WTC11 (cell line): Measurements from ENCODE around the gene DCAF17. TPM values are rescaled to one million over a fixed set of nuclear protein-coding genes. Genes with fewer than 3 reads are reported as not detected.

Experiments
- ATAC-seq: fragments of 200-7000 bp; cut with Tn5 transposase; 2 replicates; pipeline ENCODE4 v1.10.0; 2021; ENCODE audit warnings: mild to moderate bottlenecking, moderate library complexity
- CTCF ChIA-PET: fragments of 300-600 bp; sonication (Branson Sonifier 250); formaldehyde crosslinking; loops from one replicate; lab custom pipeline; 2021; ENCODE audit warnings: antibody characterized with exemption; lab: Charles Lee
- POLR2A ChIA-PET: fragments of 350-600 bp; sonication (Branson Sonifier 250); formaldehyde crosslinking; loops from one replicate; lab custom pipeline; 2021; ENCODE audit warnings: antibody characterized with exemption; lab: Charles Lee
- DNase-seq: peaks from one replicate; pipeline ENCODE4 v3.0.0; 2021; ENCODE audit warnings: low spot score
- H3K27ac Mint-ChIP-seq: 2 replicates; pipeline ENCODE4 v1.8.0; 2021; ENCODE audit warnings: mixed read lengths
- H3K27me3 Mint-ChIP-seq: 2 replicates; pipeline ENCODE4 v1.8.0; 2021; ENCODE audit warnings: low read depth, mild to moderate bottlenecking, moderate library complexity, mixed read lengths
- H3K36me3 Mint-ChIP-seq: 2 replicates; pipeline ENCODE4 v1.8.0; 2021; ENCODE audit warnings: mixed read lengths
- H3K4me1 Mint-ChIP-seq: 2 replicates; pipeline ENCODE4 v1.8.0; 2022; ENCODE audit warnings: mixed read lengths
- H3K4me3 Mint-ChIP-seq: 2 replicates; pipeline ENCODE4 v1.8.0; 2021; ENCODE audit warnings: mild to moderate bottlenecking, moderate library complexity, mixed read lengths
- H3K9me3 Mint-ChIP-seq: 2 replicates; pipeline ENCODE4 v1.8.0; 2021; ENCODE audit warnings: mixed read lengths
- AFF4 ChIP-seq: sonication (generic); formaldehyde crosslinking; IDR thresholded peaks from 2 replicates; pipeline ENCODE4 v1.8.1; 2023; ENCODE audit warnings: mild to moderate bottlenecking, missing genetic modification reagents, borderline replicate concordance
- ATF1 ChIP-seq: sonication (generic); formaldehyde crosslinking; IDR thresholded peaks from 2 replicates; pipeline ENCODE4 v1.8.1; 2023; ENCODE audit warnings: mild to moderate bottlenecking, moderate library complexity, missing genetic modification reagents
- ESRRA ChIP-seq: sonication (generic); formaldehyde crosslinking; IDR thresholded peaks from 2 replicates; pipeline ENCODE4 v1.8.1; 2022; ENCODE audit warnings: mild to moderate bottlenecking, missing genetic modification reagents, borderline replicate concordance
- FOXP4 ChIP-seq: sonication (generic); formaldehyde crosslinking; IDR thresholded peaks from 2 replicates; pipeline ENCODE4 v1.8.0; 2022; ENCODE audit warnings: mild to moderate bottlenecking, missing genetic modification reagents
- NFE2L1 ChIP-seq: sonication (generic); formaldehyde crosslinking; IDR thresholded peaks from 2 replicates; pipeline ENCODE4 v1.8.1; 2023; ENCODE audit warnings: missing genetic modification reagents
- NR2C2 ChIP-seq: sonication (generic); formaldehyde crosslinking; IDR thresholded peaks from 2 replicates; pipeline ENCODE4 v1.8.0; 2022; ENCODE audit warnings: mild to moderate bottlenecking, missing genetic modification reagents
- RELA ChIP-seq: sonication (generic); formaldehyde crosslinking; IDR thresholded peaks from 2 replicates; pipeline ENCODE4 v1.8.1; 2022; ENCODE audit warnings: missing genetic modification reagents, mild to moderate bottlenecking, borderline replicate concordance
- STAT6 ChIP-seq: sonication (generic); formaldehyde crosslinking; conservative IDR thresholded peaks from 2 replicates; pipeline ENCODE4 v1.8.1; 2023; ENCODE audit warnings: mild to moderate bottlenecking, low read depth, missing genetic modification reagents, moderate library complexity
- TEAD1 ChIP-seq: sonication (generic); formaldehyde crosslinking; IDR thresholded peaks from 2 replicates; pipeline ENCODE4 v1.8.0; 2022; ENCODE audit warnings: mild to moderate bottlenecking, missing genetic modification reagents
- TEAD4 ChIP-seq: sonication (generic); formaldehyde crosslinking; IDR thresholded peaks from 2 replicates; pipeline ENCODE4 v1.8.0; 2022; ENCODE audit warnings: mild to moderate bottlenecking, missing genetic modification reagents
- ZMAT4 ChIP-seq: fragments of 250-450 bp; sonication (Bioruptor Pico); IDR thresholded peaks from 2 replicates; pipeline ENCODE4 v1.9.0; 2021; ENCODE audit warnings: mild to moderate bottlenecking
- total RNA-seq: library from RNA; stranded (reverse); gene quantifications from 3 replicates; pipeline ENCODE4 v1.2.3, GENCODE V29; 2021

The DCAF17 gene
- total RNA-seq, 1 experiment from 2014 or later = 27.2 TPM

GRCh38 chr2:171522052-171522787 is 88.2 kb downstream of the DCAF17 start, which contains the start of gene CYBRD1 (continued):
- no peak for TF ChIP-seq AFF4 (CRISPR knock-in tag)
- TF ChIP-seq NFE2L1 = no peak
- no peak for TF ChIP-seq ESRRA (CRISPR knock-in tag)
- TF ChIP-seq ATF1 = no peak

- POLR2A ChIA-PET = interaction anchor here (1.0 to 1.5 kb wide), 2 partner anchors 11 to 33 kb away, joined by 3 to 4 read pairs; no protein-coding TSS in a partner anchor
- Mint-ChIP-seq H3K27ac (no peak overlapping the region), H3K36me3 (no peaks in the 10 kb centered on the region)
Observed at GRCh38 chr2:171522788-171523087, 88.7 kb downstream of the DCAF17 start.

More at GRCh38 chr2:171522788-171523087, 88.7 kb downstream of the DCAF17 start:
- DNase-seq (peak; percentile 59), ATAC-seq (peak; percentile 49)
- peak; percentile 31; the same call in 1 of the 2 replicates for TF ChIP-seq RELA (CRISPR knock-in tag)
- TF ChIP-seq ZMAT4 (CRISPR knock-in tag) = no peak
- TF ChIP-seq TEAD4 (CRISPR knock-in tag) = no peak
- no peak for TF ChIP-seq TEAD1 (CRISPR knock-in tag)
- 0 out of 2 replicates have a peak, but pooled peaks have one; percentile 31 for TF ChIP-seq NR2C2 (CRISPR knock-in tag)
- TF ChIP-seq STAT6 (CRISPR knock-in tag) = no peak
- TF ChIP-seq FOXP4 (CRISPR knock-in tag) = peak; percentile 26; the same call in 1 of the 2 replicates
- Mint-ChIP-seq H3K9me3 (no peaks in the 10 kb centered on the region), H3K4me1 (peaks cover 25% of the 10 kb centered on the region), H3K27me3 (no peaks in the 10 kb centered on the region; the same call in 1 of the 2 replicates), H3K4me3 (peak overlapping the region; percentile 90)
- CTCF ChIA-PET = interaction anchor here (0.6 to 1.6 kb wide), 4 partner anchors 11 to 594 kb away, joined by 4 to 6 read pairs (median 5); partner anchors contain the start of gene GORASP2
